K562 (cell line): ENCODE measurements around the gene CBX1. TPM values are rescaled to one million over a fixed set of nuclear protein-coding genes. Genes with fewer than 3 reads are reported as not detected.

Experiments used
- E2F8 ChIP-seq: fragments of 450-650 bp; IDR thresholded peaks from 2 replicates; pipeline ENCODE4 v1.7.1; 2018; ENCODE audit warnings: mild to moderate bottlenecking, low read depth; ENCODE audit not compliant: partially characterized antibody
- MGA ChIP-seq: fragments of 450-650 bp; IDR thresholded peaks from 2 replicates; pipeline ENCODE4 v1.6.1; 2016; ENCODE audit warnings: mild to moderate bottlenecking, moderate library complexity
- PTRF ChIP-seq: fragments of 450-650 bp; IDR thresholded peaks from 2 replicates; pipeline ENCODE4 v1.6.1; 2016; ENCODE audit warnings: mild to moderate bottlenecking, missing genetic modification characterization, missing compliant biosample characterization
- ZNF696 ChIP-seq: fragments of 250-450 bp; sonication (Bioruptor Pico); conservative IDR thresholded peaks from 2 replicates; pipeline ENCODE4 v1.4.0; 2020; ENCODE audit warnings: mild to moderate bottlenecking, moderate library complexity
- polyA plus RNA-seq, 8 experiments: library from polyadenylated mRNA; depleted of rRNA in 4 of 8; stranded (reverse) in 5 of 8; unstranded in 3 of 8; fragments of >200 nt; fragmentation: Nextera tagmentation in 2 of 8; fragmentation: Illumina TruSeq in 1 of 8; extraction: Ambion mirVana in 2 of 8; extraction: Trizol in 1 of 8; gene quantifications; 2 replicates each; pipeline versions ENCODE4 v1.2.1 to v1.2.3, GENCODE V29; 2011 to 2014; ENCODE audit warnings: inconsistent platforms in 1 of 8, missing spikeins in 1 of 8
- total RNA-seq, 7 experiments: library from RNA; depleted of rRNA in 6 of 7; stranded (reverse); fragments of >200 nt in 6 of 7; fragmentation: Illumina TruSeq in 2 of 7; extraction: Trizol in 2 of 7; gene quantifications; 2 replicates each; pipeline versions ENCODE4 v1.2.1 to v1.2.3, GENCODE V29; 2011 to 2021; ENCODE audit warnings: low replicate concordance in 1 of 7

Gene CBX1
- total and polyA plus RNA-seq, 9 of the 15 experiments (the other 6 are each of a cell fraction or from before 2014, with no cell fraction given): 10.6 to 95.7 (median 52.7) TPM

GRCh38 chr17:48047741-48048383, 53.4 kb downstream of the CBX1 start, which contains the start of gene NFE2L1 (continued):
- TF ChIP-seq MGA (peak; percentile 100), E2F8 (no peak), PTRF (no peak), ZNF696 (no peak)
